HEK293 (cell line): ENCODE data around the gene UGT2B7.

Experiments
- CTCF ChIA-PET: fragments of 350-600 bp; formaldehyde crosslinking; extraction: SDS; loops from one replicate; lab custom pipeline; 2021; ENCODE audit warnings: antibody characterized with exemption; lab: Yijun Ruan, JAX
- POLR2A ChIA-PET: fragments of 300-600 bp; formaldehyde crosslinking; extraction: SDS; loops from one replicate; lab custom pipeline; 2020; ENCODE audit warnings: antibody characterized with exemption, inconsistent platforms; lab: Yijun Ruan, JAX
- H3K27ac ChIP-seq: fragments of 200-500 bp; sonication (Bioruptor generic); 2 replicates; pipeline ENCODE4 v1.5.1; 2014; ENCODE audit warnings: low read depth, low read length, control low read depth, inconsistent platforms; ENCODE audit errors: extremely low read depth
- H3K36me3 ChIP-seq, 2 experiments: fragments of 200-500 bp in 1 of 2; sonication (Bioruptor generic) in 1 of 2; 1 replicate in 1 of 2; 2 replicates in 1 of 2; pipeline ENCODE4 v1.5.1; 2014 to 2017; ENCODE audit warnings: inconsistent platforms in 2 of 2, low read length in 2 of 2; ENCODE audit not compliant: control insufficient read depth in 2 of 2, insufficient read depth in 1 of 2
- H3K4me1 ChIP-seq: fragments of 200-500 bp; sonication (Bioruptor generic); 2 replicates; pipeline ENCODE4 v1.5.1; 2014; ENCODE audit warnings: mild to moderate bottlenecking, low read length, inconsistent platforms; ENCODE audit not compliant: control insufficient read depth, insufficient read depth
- H3K4me3 ChIP-seq: 2 replicates; pipeline ENCODE4 v1.5.1; 2011; ENCODE audit warnings: low read depth, mild to moderate bottlenecking, control low read depth, low read length, moderate library complexity
- H3K9me3 ChIP-seq: fragments of 200-500 bp; sonication (Bioruptor generic); 2 replicates; pipeline ENCODE4 v1.5.1; 2014; ENCODE audit warnings: low read depth, low read length, inconsistent platforms; ENCODE audit not compliant: control insufficient read depth, insufficient read depth
- HOXA7 ChIP-seq: sonication (generic); formaldehyde crosslinking; IDR thresholded peaks from 2 replicates; pipeline ENCODE4 v1.8.1; 2022; ENCODE audit warnings: missing genetic modification reagents, borderline replicate concordance
- KLF7 ChIP-seq: fragments of 450-650 bp; formaldehyde crosslinking; IDR thresholded peaks from 2 replicates; pipeline ENCODE4 v1.5.1; 2016; ENCODE audit warnings: missing biosample characterization, missing genetic modification characterization, borderline replicate concordance
- SETDB1 ChIP-seq: IDR thresholded peaks from one replicate; pipeline ENCODE4 v1.6.1; 2017; ENCODE audit warnings: mild to moderate bottlenecking, low read length, moderate library complexity, mixed read lengths; ENCODE audit not compliant: insufficient read length
- SP2 ChIP-seq: fragments of 450-650 bp; formaldehyde crosslinking; IDR thresholded peaks from 2 replicates; pipeline ENCODE4 v1.5.1; 2016; ENCODE audit warnings: missing biosample characterization, missing genetic modification characterization
- TRIM28 ChIP-seq: IDR thresholded peaks from 2 replicates; pipeline ENCODE4 v1.6.1; 2011; ENCODE audit warnings: low read length, control low read depth, borderline replicate concordance
- WT1 ChIP-seq: fragments of 450-650 bp; formaldehyde crosslinking; IDR thresholded peaks from 2 replicates; pipeline ENCODE4 v1.5.1; 2016; ENCODE audit warnings: missing biosample characterization, missing genetic modification characterization
- ZBTB11 ChIP-seq: fragments of 450-650 bp; formaldehyde crosslinking; conservative IDR thresholded peaks from 2 replicates; pipeline ENCODE4 v1.5.1; 2016; ENCODE audit warnings: low read depth, missing biosample characterization, missing genetic modification characterization
- ZFP41 ChIP-seq: fragments of 450-650 bp; formaldehyde crosslinking; IDR thresholded peaks from 2 replicates; pipeline ENCODE4 v1.5.1; 2016; ENCODE audit warnings: missing biosample characterization, missing genetic modification characterization, borderline replicate concordance
- ZNF112 ChIP-seq: fragments of 450-650 bp; formaldehyde crosslinking; IDR thresholded peaks from 2 replicates; pipeline ENCODE4 v1.5.0; 2017; ENCODE audit warnings: missing biosample characterization, missing genetic modification characterization
- ZNF132 ChIP-seq: fragments of 450-650 bp; formaldehyde crosslinking; IDR thresholded peaks from 2 replicates; pipeline ENCODE4 v1.5.1; 2017; ENCODE audit warnings: missing biosample characterization, missing genetic modification characterization, borderline replicate concordance
- ZNF214 ChIP-seq: fragments of 450-650 bp; formaldehyde crosslinking; IDR thresholded peaks from 2 replicates; pipeline ENCODE4 v1.5.1; 2017; ENCODE audit warnings: missing biosample characterization, mild to moderate bottlenecking, missing genetic modification characterization, borderline replicate concordance
- ZNF221 ChIP-seq: fragments of 450-650 bp; formaldehyde crosslinking; IDR thresholded peaks from 2 replicates; pipeline ENCODE4 v1.5.1; 2017; ENCODE audit warnings: missing biosample characterization, missing genetic modification characterization, borderline replicate concordance
- ZNF23 ChIP-seq: fragments of 450-650 bp; formaldehyde crosslinking; IDR thresholded peaks from 2 replicates; pipeline ENCODE4 v1.5.1; 2016; ENCODE audit warnings: missing biosample characterization, missing genetic modification characterization, borderline replicate concordance
- ZNF248 ChIP-seq: fragments of 450-650 bp; formaldehyde crosslinking; IDR thresholded peaks from 2 replicates; pipeline ENCODE4 v1.5.1; 2017; ENCODE audit warnings: missing biosample characterization, missing genetic modification characterization
- ZNF311 ChIP-seq: fragments of 450-650 bp; formaldehyde crosslinking; IDR thresholded peaks from 2 replicates; pipeline ENCODE4 v1.5.1; 2017; ENCODE audit warnings: missing biosample characterization, missing genetic modification characterization, borderline replicate concordance
- ZNF580 ChIP-seq: fragments of 450-650 bp; formaldehyde crosslinking; IDR thresholded peaks from 2 replicates; pipeline ENCODE4 v1.5.1; 2016; ENCODE audit warnings: missing biosample characterization, missing genetic modification characterization
- ZNF776 ChIP-seq: fragments of 450-650 bp; formaldehyde crosslinking; IDR thresholded peaks from 2 replicates; pipeline ENCODE4 v1.5.0; 2017; ENCODE audit warnings: missing biosample characterization, missing genetic modification characterization, borderline replicate concordance
- ZNF791 ChIP-seq: fragments of 450-650 bp; formaldehyde crosslinking; IDR thresholded peaks from 2 replicates; pipeline ENCODE4 v1.5.1; 2016; ENCODE audit warnings: missing biosample characterization, missing genetic modification characterization

Gene UGT2B7

GRCh38 chr4:69057620-69058409, 38.5 kb upstream of the UGT2B7 start (continued):
- TF ChIP-seq ZNF23: no peak

- no peak overlapping the region for H3K4me3 ChIP-seq
- H3K9me3 ChIP-seq: no peaks in the 10 kb centered on the region
- POLR2A ChIA-PET: no interaction called here
- CTCF ChIA-PET: interaction anchor here (0.6 kb wide), 1 partner anchor 24 kb away, joined by 4 read pairs; no protein-coding TSS in a partner anchor
- H3K4me1 ChIP-seq: no peaks in the 10 kb centered on the region
- H3K36me3 ChIP-seq: no peaks in the 10 kb centered on the region
- no peak for TF ChIP-seq WT1
- no peak for TF ChIP-seq TRIM28
- H3K27ac ChIP-seq: no peak overlapping the region
These were observed 37.7 kb upstream of the UGT2B7 start for GRCh38 chr4:69058410-69059059.

GRCh38 chr4:69060651-69061308, 35.5 kb upstream of the UGT2B7 start:
- POLR2A ChIA-PET: no interaction called here
- TF ChIP-seq HOXA7 (CRISPR knock-in tag) (no peak), ZNF311 (tag by site-specific recombination) (no peak), ZNF214 (tag by site-specific recombination) (no peak), KLF7 (tag by site-specific recombination) (no peak), ZNF112 (tag by site-specific recombination) (no peak), ZNF248 (tag by site-specific recombination) (no peak), ZBTB11 (tag by site-specific recombination) (no peak), ZNF791 (tag by site-specific recombination) (no peak), ZNF580 (tag by site-specific recombination) (no peak), ZNF776 (tag by site-specific recombination) (no peak), ZNF132 (tag by site-specific recombination) (no peak), ZNF221 (no peak), SP2 (tag by site-specific recombination) (no peak), ZFP41 (no peak), SETDB1 (no peak)
- TF ChIP-seq, all 188 proteins: peak for 0
- H3K9me3 ChIP-seq: no peaks in the 10 kb centered on the region
- H3K4me3 ChIP-seq: no peak overlapping the region
- H3K4me1 ChIP-seq: no peaks in the 10 kb centered on the region
- H3K36me3 ChIP-seq: no peaks in the 10 kb centered on the region
- no peak overlapping the region for H3K27ac ChIP-seq
- CTCF ChIA-PET: interaction anchor here (0.6 kb wide), 1 partner anchor 95 kb away, joined by 3 read pairs; no protein-coding TSS in a partner anchor
